ENCODE measurements around the gene IGSF21. TPM values are rescaled to one million over a fixed set of nuclear protein-coding genes. Genes with fewer than 3 reads are reported as not detected.

The IGSF21 gene
- total and polyA plus RNA-seq, 7 experiments from 2014 or later, result not detected

DNA sequence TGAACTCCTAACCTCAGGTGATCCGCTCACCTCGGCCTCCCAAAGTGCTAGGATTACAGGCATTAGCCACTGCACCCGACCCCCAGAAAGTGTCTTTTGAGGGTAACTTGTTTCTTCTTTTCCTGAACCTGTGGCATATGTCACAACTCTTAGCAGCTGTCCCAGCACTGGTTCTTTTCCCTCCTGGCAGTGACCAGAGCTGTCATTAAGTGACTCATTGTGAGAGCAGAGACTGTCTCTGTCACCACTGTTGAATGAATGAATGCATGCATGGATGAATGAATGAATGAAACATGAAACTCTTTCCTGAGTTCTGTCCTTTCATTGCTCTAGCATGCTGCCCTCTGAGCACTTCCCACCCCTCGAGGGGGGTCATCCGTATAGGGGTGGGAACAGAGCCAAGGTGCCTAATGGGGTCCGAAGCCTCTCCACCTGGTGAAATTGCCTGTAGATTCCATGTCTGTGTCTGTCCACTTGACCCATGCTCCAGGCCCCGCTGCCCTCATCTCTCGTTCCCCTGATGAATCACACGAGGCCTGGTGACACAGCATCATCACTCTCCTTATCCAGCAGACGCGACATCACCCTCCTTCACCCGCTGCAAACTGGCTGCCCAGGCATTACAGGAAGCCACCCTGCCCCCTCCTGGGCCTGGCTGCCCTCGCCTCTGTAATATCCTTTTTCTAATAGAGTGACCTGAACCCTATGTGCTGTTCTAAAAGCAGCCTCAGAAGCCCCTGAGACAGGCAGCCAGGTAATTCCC lies 75.0 kb downstream of the IGSF21 start:
- intact Hi-C loops (cut with micrococcal nuclease), result no loop called here

DNA sequence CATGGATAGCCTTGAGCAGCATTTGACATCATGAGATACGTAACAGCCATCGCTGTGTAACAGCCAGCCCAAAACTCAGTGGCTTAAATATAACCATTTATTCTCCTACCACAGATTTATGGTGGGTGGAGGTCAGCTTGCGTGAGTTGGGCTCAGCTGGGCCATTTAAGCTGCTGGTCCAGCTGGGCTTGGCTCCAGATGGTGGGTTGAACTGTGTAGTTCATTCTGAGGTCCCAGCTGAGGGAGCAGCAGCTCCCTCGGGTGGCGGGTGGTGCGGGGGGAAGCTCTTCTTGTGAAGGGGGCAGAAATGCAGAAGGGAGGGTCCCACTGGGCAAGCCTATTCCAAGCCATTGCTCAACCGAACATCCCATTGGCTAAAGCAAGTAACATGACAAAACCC lies 75.9 kb downstream of the IGSF21 start:
- CTCF ChIA-PET, result no interaction called here
- no peak for ATAC-seq
- Mint-ChIP-seq H3K4me1 (no peaks in the 10 kb centered on the region), H3K27ac (no peak overlapping the region), H3K9me3 (peaks cover 0 to 2% (median 0%) of the 10 kb centered on the region in 11 donors), H3K27me3 (peaks cover 0 to 35% (median 29%) of the 10 kb centered on the region in 5 donors), H3K4me3 (no peak overlapping the region), H3K36me3 (no peaks in the 10 kb centered on the region)
- Histone ChIP-seq H3K9me3 (ENCODE audit: control insufficient read depth in 2 of 3, low read length in 3 of 3) (no peaks in the 10 kb centered on the region), H3K27me3 (ENCODE audit: control insufficient read depth in 2 of 2, insufficient read depth in 2 of 2, low read length in 2 of 2) (no peaks in the 10 kb centered on the region), H3K36me3 (ENCODE audit: control insufficient read depth in 2 of 3, insufficient read depth in 3 of 3, low read length in 3 of 3) (no peaks in the 10 kb centered on the region), H3K4me1 (ENCODE audit: control insufficient read depth in 2 of 2, insufficient read depth in 2 of 2, low read length in 2 of 2) (no peaks in the 10 kb centered on the region), H3K27ac (ENCODE audit: low read depth, low read length) (no peak overlapping the region), H3K4me3 (ENCODE audit: low read length) (no peak overlapping the region)
- no peak for DNase-seq
- intact Hi-C loops (cut with micrococcal nuclease), result no loop called here
- POLR2A ChIA-PET, result no interaction called here

More for the DNA sequence above, 75.0 kb downstream of the IGSF21 start:
- Mint-ChIP-seq H3K36me3 (no peaks in the 10 kb centered on the region), H3K27me3 (peaks cover 8 to 41% (median 38%) of the 10 kb centered on the region in 5 donors), H3K9me3 (peaks cover 0 to 2% (median 0%) of the 10 kb centered on the region in 11 donors), H3K4me1 (no peaks in the 10 kb centered on the region), H3K4me3 (no peak overlapping the region), H3K27ac (no peak overlapping the region)
- ChIA-PET CTCF (no interaction called here), POLR2A (no interaction called here)
- H3K27me3 ChIP-seq (ENCODE audit: control insufficient read depth in 2 of 2, insufficient read depth in 2 of 2, low read length in 2 of 2), result no peaks in the 10 kb centered on the region
- no peak overlapping the region for H3K4me3 ChIP-seq (ENCODE audit: low read length)
- DNase-seq (no peak), ATAC-seq (peak; percentile 45)
- no peak overlapping the region for H3K27ac ChIP-seq (ENCODE audit: low read depth, low read length)
- H3K4me1 ChIP-seq (ENCODE audit: control insufficient read depth in 2 of 2, insufficient read depth in 2 of 2, low read length in 2 of 2), result no peaks in the 10 kb centered on the region
- H3K9me3 ChIP-seq (ENCODE audit: control insufficient read depth in 2 of 3, low read length in 3 of 3), result no peaks in the 10 kb centered on the region
- no peaks in the 10 kb centered on the region for H3K36me3 ChIP-seq (ENCODE audit: control insufficient read depth in 2 of 3, insufficient read depth in 3 of 3, low read length in 3 of 3)

DNA sequence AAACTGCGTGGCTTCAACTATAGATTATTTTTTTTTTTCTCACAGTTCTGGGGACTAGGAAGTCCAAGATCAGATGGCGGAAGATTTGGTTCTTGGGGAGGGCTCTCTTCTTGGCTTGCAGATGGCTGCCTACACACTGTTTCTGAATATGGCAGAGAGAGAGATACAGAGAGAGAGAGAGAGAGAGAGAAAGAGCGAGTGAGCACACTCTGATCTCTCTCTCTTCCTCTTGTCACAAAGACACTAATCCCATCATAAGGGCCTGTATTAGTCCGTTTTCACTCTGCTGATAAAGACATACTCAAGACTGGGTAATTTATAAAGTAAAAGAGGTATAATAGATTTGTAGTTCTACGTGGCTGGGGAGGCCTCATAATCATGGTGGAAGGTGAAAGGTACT lies 79.5 kb downstream of the IGSF21 start:
- ATAC-seq (no peak), DNase-seq (no peak)
- Mint-ChIP-seq H3K27ac (no peak overlapping the region), H3K4me1 (no peaks in the 10 kb centered on the region), H3K27me3 (peaks cover 0 to 35% (median 16%) of the 10 kb centered on the region in 5 donors), H3K4me3 (no peak overlapping the region), H3K9me3 (no peaks in the 10 kb centered on the region), H3K36me3 (no peaks in the 10 kb centered on the region)
- ChIA-PET POLR2A (no interaction called here), CTCF (no interaction called here)
- H3K27me3 ChIP-seq (ENCODE audit: control insufficient read depth in 2 of 2, insufficient read depth in 2 of 2, low read length in 2 of 2), result no peaks in the 10 kb centered on the region
- H3K4me1 ChIP-seq (ENCODE audit: control insufficient read depth in 2 of 2, insufficient read depth in 2 of 2, low read length in 2 of 2), result no peaks in the 10 kb centered on the region
- no peak overlapping the region for H3K27ac ChIP-seq (ENCODE audit: low read depth, low read length)
- H3K4me3 ChIP-seq (ENCODE audit: low read length), result no peak overlapping the region
- H3K36me3 ChIP-seq (ENCODE audit: control insufficient read depth in 2 of 3, insufficient read depth in 3 of 3, low read length in 3 of 3), result no peaks in the 10 kb centered on the region
- H3K9me3 ChIP-seq (ENCODE audit: control insufficient read depth in 2 of 3, low read length in 3 of 3), result no peaks in the 10 kb centered on the region
- intact Hi-C loops (cut with micrococcal nuclease), result no loop called here

DNA sequence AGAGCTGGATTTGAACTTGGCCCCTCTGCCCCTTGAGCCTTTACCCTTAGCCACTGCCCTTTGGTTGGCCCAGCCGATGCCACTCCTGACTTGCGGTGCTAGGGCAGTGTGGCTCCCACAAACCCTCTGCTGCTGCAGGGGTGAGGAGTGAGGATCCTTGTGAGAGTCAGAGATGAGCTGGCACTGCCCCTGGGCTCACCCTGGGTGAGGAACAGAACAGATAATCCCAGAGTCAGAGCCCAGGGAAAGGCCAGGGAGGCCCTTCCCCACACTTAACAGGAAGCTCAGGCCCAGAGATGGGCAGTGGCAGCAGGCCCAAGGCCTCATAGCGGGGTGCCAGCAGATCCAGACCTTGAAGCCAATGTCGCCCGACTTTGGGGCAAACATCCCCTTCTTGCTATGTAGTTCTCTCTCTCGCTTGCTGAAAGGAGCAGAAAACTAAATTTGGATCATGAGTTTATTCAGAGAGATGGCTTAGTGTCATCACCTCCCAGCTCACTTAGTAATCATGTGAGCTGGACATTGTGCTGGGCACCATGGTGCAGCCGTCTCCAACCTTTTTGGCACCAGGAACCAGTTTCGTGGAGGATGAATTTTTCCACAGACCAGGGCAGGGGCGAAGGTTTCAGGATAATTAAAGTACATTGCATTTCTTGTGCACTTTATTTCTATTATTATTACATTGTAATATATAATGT lies 81.4 kb downstream of the IGSF21 start:
- POLR2A ChIA-PET, result interaction anchor here (0.8 kb wide), 1 partner anchor 15 kb away, joined by 3 read pairs; no protein-coding TSS in a partner anchor
- no peak for ATAC-seq
- intact Hi-C loops (cut with micrococcal nuclease), result no loop called here

DNA sequence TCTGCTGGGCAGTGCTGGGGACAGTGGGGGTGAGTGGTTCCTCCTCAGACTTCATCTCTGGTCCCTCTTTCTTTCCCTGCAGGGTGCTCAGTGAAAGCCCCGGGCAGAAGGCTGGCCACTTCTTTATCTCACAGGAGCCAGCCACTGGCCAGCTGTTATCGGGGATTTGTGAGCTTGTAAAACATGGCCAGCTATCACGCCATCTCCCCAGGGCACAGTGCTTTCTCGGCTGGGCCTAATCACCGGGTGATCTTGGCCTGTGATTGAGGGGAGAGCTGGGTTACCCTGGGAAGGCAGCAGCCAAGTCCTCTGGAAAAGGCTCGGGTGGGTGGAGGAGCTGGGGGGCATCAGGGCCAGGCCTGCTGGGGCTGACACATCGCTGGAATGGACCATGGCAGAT lies 83.0 kb downstream of the IGSF21 start:
- peaks cover 0 to under 1% (median 0%) of the 10 kb centered on the region in 5 donors for H3K36me3 Mint-ChIP-seq
- POLR2A ChIA-PET, result no interaction called here
- H3K27ac ChIP-seq (ENCODE audit: low read depth, low read length), result no peak overlapping the region
- peaks cover 1 to 38% (median 32%) of the 10 kb centered on the region in 5 donors for H3K27me3 Mint-ChIP-seq
- H3K9me3 ChIP-seq (ENCODE audit: control insufficient read depth in 2 of 3, low read length in 3 of 3), result no peaks in the 10 kb centered on the region
- H3K9me3 Mint-ChIP-seq, result no peaks in the 10 kb centered on the region
- intact Hi-C loops (cut with micrococcal nuclease), result no loop called here
- CTCF ChIA-PET, result no interaction called here
- H3K27me3 ChIP-seq (ENCODE audit: control insufficient read depth in 2 of 2, insufficient read depth in 2 of 2, low read length in 2 of 2), result no peaks in the 10 kb centered on the region
- no peak overlapping the region for H3K4me3 ChIP-seq (ENCODE audit: low read length)
- DNase-seq (no peak), ATAC-seq (no peak)
- H3K4me1 ChIP-seq (ENCODE audit: control insufficient read depth in 2 of 2, insufficient read depth in 2 of 2, low read length in 2 of 2), result no peaks in the 10 kb centered on the region
- no peak overlapping the region for H3K4me3 Mint-ChIP-seq
- H3K27ac Mint-ChIP-seq, result no peak overlapping the region
- H3K36me3 ChIP-seq (ENCODE audit: control insufficient read depth in 2 of 3, insufficient read depth in 3 of 3, low read length in 3 of 3), result no peaks in the 10 kb centered on the region
- no peaks in the 10 kb centered on the region for H3K4me1 Mint-ChIP-seq

More for the DNA sequence above, 81.4 kb downstream of the IGSF21 start:
- Mint-ChIP-seq H3K9me3 (no peaks in the 10 kb centered on the region), H3K4me3 (no peak overlapping the region), H3K36me3 (no peaks in the 10 kb centered on the region), H3K4me1 (no peaks in the 10 kb centered on the region), H3K27me3 (peaks cover 0 to 36% (median 27%) of the 10 kb centered on the region in 5 donors), H3K27ac (no peak overlapping the region)
- H3K27me3 ChIP-seq (ENCODE audit: control insufficient read depth in 2 of 2, insufficient read depth in 2 of 2, low read length in 2 of 2), result no peaks in the 10 kb centered on the region
- no peaks in the 10 kb centered on the region for H3K36me3 ChIP-seq (ENCODE audit: control insufficient read depth in 2 of 3, insufficient read depth in 3 of 3, low read length in 3 of 3)
- H3K27ac ChIP-seq (ENCODE audit: low read depth, low read length), result no peak overlapping the region
- no peaks in the 10 kb centered on the region for H3K9me3 ChIP-seq (ENCODE audit: control insufficient read depth in 2 of 3, low read length in 3 of 3)
- H3K4me1 ChIP-seq (ENCODE audit: control insufficient read depth in 2 of 2, insufficient read depth in 2 of 2, low read length in 2 of 2), result no peaks in the 10 kb centered on the region
- H3K4me3 ChIP-seq (ENCODE audit: low read length), result no peak overlapping the region
- no peak for DNase-seq
- CTCF ChIA-PET, result no interaction called here

GRCh38 chr1:18191037-18191436 lies 83.4 kb downstream of the IGSF21 start:
- Mint-ChIP-seq H3K4me1 (peaks cover 0 to 3% (median 0%) of the 10 kb centered on the region in 7 donors), H3K27ac (no peak overlapping the region)
- no peak for ATAC-seq

More at GRCh38 chr1:18191037-18191436, 83.4 kb downstream of the IGSF21 start:
- Histone ChIP-seq H3K4me3 (ENCODE audit: low read length) (no peak overlapping the region), H3K27ac (ENCODE audit: low read depth, low read length) (no peak overlapping the region), H3K27me3 (ENCODE audit: control insufficient read depth in 2 of 2, insufficient read depth in 2 of 2, low read length in 2 of 2) (no peaks in the 10 kb centered on the region), H3K36me3 (ENCODE audit: control insufficient read depth in 2 of 3, insufficient read depth in 3 of 3, low read length in 3 of 3) (no peaks in the 10 kb centered on the region), H3K9me3 (ENCODE audit: control insufficient read depth in 2 of 3, low read length in 3 of 3) (no peaks in the 10 kb centered on the region), H3K4me1 (ENCODE audit: control insufficient read depth in 2 of 2, insufficient read depth in 2 of 2, low read length in 2 of 2) (no peaks in the 10 kb centered on the region)
- H3K9me3 Mint-ChIP-seq, result peaks cover 0 to 2% (median 0%) of the 10 kb centered on the region in 11 donors
- H3K27me3 Mint-ChIP-seq, result peaks cover 6 to 42% (median 33%) of the 10 kb centered on the region in 5 donors
- H3K4me3 Mint-ChIP-seq, result no peak overlapping the region
- intact Hi-C loops (cut with micrococcal nuclease), result no loop called here
- ChIA-PET POLR2A (no interaction called here), CTCF (no interaction called here)
- no peak for DNase-seq
- peaks cover 0 to 4% (median 0%) of the 10 kb centered on the region in 5 donors for H3K36me3 Mint-ChIP-seq
